ENCODE measurements around the gene TECR. TPM values are rescaled to one million over a fixed set of nuclear protein-coding genes. Genes with fewer than 3 reads are reported as not detected.

TECR gene
- total and polyA plus RNA-seq, 2 of the 13 experiments (the other 11 are each of a cell fraction or from before 2014, with no cell fraction given) = 54.9 to 121 TPM

- TF ChIP-seq ASH2L (IDR thresholded peaks at IDR 0.05; ENCODE audit: insufficient read length, low read depth, low read length) = peak; percentile 38
- no peak for TF ChIP-seq REL (CRISPR knock-in tag; conservative IDR thresholded peaks at IDR 0.05)
- TF ChIP-seq ZNF281 (CRISPR knock-in tag; IDR thresholded peaks at IDR 0.05; ENCODE audit: borderline replicate concordance) = 0 out of 2 replicates have a peak, but pooled peaks have one; percentile 17
- no peak for TF ChIP-seq GRHL1 (CRISPR knock-in tag; conservative IDR thresholded peaks at IDR 0.05)
- TF ChIP-seq ZFAT (CRISPR knock-in tag; conservative IDR thresholded peaks at IDR 0.05) = no peak
- no peak for TF ChIP-seq ZNF350 (CRISPR knock-in tag; IDR thresholded peaks at IDR 0.05; ENCODE audit: borderline replicate concordance, low read depth)
- TF ChIP-seq TFDP1 (CRISPR knock-in tag; IDR thresholded peaks at IDR 0.05; ENCODE audit: borderline replicate concordance) = 0 out of 2 replicates have a peak, but pooled peaks have one; percentile 33
- TF ChIP-seq ZNF687 (CRISPR knock-in tag; IDR thresholded peaks at IDR 0.05) = peak; percentile 58
- 0 out of 2 replicates have a peak, but pooled peaks have one; percentile 34 for TF ChIP-seq KDM3A (CRISPR knock-in tag; IDR thresholded peaks at IDR 0.05; ENCODE audit: low read depth)
- no peak for TF ChIP-seq IRF1 (CRISPR knock-in tag; IDR thresholded peaks at IDR 0.05; ENCODE audit: low read depth)
- no peak for TF ChIP-seq ATRX (CRISPR knock-in tag; IDR thresholded peaks at IDR 0.05; ENCODE audit: borderline replicate concordance)
- TF ChIP-seq ZNF558 (CRISPR knock-in tag; IDR thresholded peaks at IDR 0.05; ENCODE audit: borderline replicate concordance) = no peak
- TF ChIP-seq ZFP37 (CRISPR knock-in tag; IDR thresholded peaks at IDR 0.05; ENCODE audit: borderline replicate concordance) = no peak
- TF ChIP-seq ZNF589 (CRISPR knock-in tag; conservative IDR thresholded peaks at IDR 0.05) = no peak
- TF ChIP-seq ZNF567 (CRISPR knock-in tag; IDR thresholded peaks at IDR 0.05; ENCODE audit: borderline replicate concordance) = no peak
- TF ChIP-seq MNT (IDR thresholded peaks at IDR 0.05) = no peak
Measured at GRCh38 chr19:14556662-14557188, 27.3 kb downstream of the TECR start (continued).
